ENCODE results near the gene SLC18B1. TPM values are rescaled to one million over a fixed set of nuclear protein-coding genes. Genes with fewer than 3 reads are reported as not detected.

Gene SLC18B1
- total RNA-seq, 1 donor: 11.2 TPM

DNA sequence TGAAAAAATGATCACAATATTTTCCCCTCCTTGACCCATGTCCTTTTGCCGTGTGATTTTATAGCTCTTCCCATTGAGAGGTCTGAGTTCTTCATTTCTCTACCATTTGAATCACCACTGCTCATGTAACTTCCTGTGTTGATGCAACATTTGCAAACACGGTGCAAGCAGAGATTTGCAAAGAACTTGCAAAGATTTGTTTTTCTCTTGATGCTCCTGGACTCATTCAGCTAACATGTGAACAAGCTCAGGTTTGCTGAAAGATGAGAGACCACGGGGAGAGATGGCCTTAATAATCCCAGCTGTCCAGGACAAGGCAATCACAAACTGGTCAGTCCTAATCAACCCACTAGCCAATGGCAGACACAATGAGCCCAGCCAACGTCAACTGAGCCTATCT lies 49.3 kb downstream of the SLC18B1 start:
- peak; percentile 63 for DNase-seq (ENCODE audit: low read depth)
- no peak overlapping the region for H3K4me3 ChIP-seq (ENCODE audit: low read depth, low read length)
- TF ChIP-seq, protein P1, sequence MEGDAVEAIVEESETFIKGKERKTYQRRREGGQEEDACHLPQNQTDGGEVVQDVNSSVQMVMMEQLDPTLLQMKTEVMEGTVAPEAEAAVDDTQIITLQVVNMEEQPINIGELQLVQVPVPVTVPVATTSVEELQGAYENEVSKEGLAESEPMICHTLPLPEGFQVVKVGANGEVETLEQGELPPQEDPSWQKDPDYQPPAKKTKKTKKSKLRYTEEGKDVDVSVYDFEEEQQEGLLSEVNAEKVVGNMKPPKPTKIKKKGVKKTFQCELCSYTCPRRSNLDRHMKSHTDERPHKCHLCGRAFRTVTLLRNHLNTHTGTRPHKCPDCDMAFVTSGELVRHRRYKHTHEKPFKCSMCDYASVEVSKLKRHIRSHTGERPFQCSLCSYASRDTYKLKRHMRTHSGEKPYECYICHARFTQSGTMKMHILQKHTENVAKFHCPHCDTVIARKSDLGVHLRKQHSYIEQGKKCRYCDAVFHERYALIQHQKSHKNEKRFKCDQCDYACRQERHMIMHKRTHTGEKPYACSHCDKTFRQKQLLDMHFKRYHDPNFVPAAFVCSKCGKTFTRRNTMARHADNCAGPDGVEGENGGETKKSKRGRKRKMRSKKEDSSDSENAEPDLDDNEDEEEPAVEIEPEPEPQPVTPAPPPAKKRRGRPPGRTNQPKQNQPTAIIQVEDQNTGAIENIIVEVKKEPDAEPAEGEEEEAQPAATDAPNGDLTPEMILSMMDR (IDR thresholded peaks at IDR 0.05; ENCODE audit: insufficient read depth, low read depth, low read length): no peak

DNA sequence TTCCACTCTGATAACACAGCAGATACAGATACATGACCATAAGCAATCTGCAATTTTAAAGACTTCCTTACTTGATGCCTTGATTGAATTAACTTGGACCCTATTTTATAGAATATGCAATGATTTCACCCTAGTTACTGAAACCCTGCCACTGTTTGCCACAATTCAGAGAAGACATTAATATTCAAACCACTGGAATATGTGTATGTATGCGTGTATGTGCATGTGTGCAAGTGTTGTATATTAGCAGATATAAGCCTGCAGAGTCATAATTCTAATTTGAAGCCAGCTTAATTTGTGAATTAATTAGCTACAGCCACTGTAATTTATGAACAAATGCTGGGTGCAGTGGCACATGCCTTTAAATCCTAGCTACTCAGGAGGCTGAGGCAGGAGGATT lies 50.0 kb downstream of the SLC18B1 start:
- TF ChIP-seq, protein P1 (IDR thresholded peaks at IDR 0.05; ENCODE audit: insufficient read depth, low read depth, low read length): no peak
- DNase-seq (ENCODE audit: low read depth): no peak
- H3K4me3 ChIP-seq (ENCODE audit: low read depth, low read length): no peak overlapping the region

DNA sequence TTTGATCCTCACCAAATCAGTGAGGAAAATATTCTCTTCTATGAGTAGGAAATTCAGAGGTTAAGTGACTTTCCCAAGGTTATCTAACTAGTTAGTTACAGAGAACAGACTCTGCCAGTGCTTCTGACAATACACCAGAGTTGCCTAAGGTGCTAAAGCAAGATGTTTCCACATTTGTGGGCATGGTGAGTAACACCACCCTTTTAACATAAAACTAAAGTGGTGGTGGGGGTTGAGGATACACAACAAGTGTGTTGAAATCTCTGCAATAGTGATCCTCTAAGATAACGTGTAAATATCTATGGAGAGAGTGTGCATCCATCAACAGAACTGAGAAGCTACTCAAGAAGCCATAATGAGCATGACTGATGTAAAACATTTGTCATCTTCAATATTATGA lies 52.4 kb downstream of the SLC18B1 start:
- H3K4me3 ChIP-seq (ENCODE audit: low read depth, low read length): no peak overlapping the region
- DNase-seq (ENCODE audit: low read depth): no peak
- TF ChIP-seq, protein P1 (IDR thresholded peaks at IDR 0.05; ENCODE audit: insufficient read depth, low read depth, low read length): no peak

DNA sequence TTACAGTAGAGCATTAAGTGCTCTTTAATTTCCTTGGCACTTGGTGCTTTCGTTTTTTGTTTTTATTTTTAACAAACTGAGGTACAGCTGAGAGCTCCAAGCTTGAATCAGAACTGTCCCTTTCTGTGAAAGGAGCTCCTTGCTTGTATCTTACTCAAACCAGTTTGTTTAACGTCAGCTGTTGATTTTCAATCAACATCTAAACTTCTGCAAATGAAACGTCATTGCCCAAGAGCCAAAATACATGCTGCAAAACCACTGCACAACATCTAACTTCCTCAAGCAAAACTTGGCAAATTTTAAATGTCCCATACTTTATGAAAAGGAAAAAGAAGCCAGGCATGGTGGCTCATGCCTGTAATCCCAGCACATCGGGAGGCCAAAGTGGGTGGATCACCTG lies 55.9 kb downstream of the SLC18B1 start:
- TF ChIP-seq, protein P1 (IDR thresholded peaks at IDR 0.05; ENCODE audit: insufficient read depth, low read depth, low read length): no peak

DNA sequence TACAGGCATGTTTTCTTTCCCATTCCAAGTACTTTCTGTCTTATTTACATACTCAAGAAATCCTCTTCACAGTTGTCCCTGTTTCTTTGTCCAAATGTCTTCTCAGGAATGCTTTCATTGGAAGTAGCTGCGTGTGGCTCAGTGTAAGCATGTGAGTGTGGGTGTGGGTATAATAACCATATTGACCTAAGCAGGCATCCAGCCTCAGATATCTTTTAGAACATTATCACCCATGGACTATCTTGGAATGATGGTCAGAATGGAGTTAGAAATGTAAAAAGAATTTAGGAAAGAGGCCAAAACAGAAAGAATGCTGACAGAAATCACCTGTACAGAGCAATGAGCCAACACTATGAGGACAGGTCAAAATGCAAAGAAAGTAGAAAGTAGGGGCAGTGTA lies 57.2 kb downstream of the SLC18B1 start:
- DNase-seq (ENCODE audit: low read depth): no peak
- TF ChIP-seq, protein P1 (IDR thresholded peaks at IDR 0.05; ENCODE audit: insufficient read depth, low read depth, low read length): no peak
- H3K4me3 ChIP-seq (ENCODE audit: low read depth, low read length): no peak overlapping the region

More for the DNA sequence above, 55.9 kb downstream of the SLC18B1 start:
- no peak overlapping the region for H3K4me3 ChIP-seq (ENCODE audit: low read depth, low read length)
- DNase-seq (ENCODE audit: low read depth): no peak

DNA sequence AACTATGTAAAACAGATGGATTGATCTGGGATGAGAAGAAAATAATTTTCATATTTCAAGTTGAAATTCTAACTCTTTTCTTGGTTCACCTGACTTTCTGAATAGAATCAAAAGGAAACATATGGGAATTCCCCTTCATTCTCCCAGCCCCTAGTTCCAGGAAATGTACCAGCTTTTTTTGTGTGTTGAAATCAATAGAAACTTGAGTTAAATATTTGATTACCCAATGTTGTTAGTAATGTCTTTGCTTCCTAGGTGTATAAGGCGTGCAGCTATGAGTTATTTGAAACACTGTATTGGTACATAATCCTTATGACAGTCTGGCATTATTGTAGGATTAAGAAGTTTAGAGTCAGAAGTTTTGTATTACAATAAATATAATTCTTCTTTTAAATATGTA lies 62.2 kb downstream of the SLC18B1 start:
- TF ChIP-seq, protein P1 (IDR thresholded peaks at IDR 0.05; ENCODE audit: insufficient read depth, low read depth, low read length): no peak
- H3K4me3 ChIP-seq (ENCODE audit: low read depth, low read length): no peak overlapping the region
- DNase-seq (ENCODE audit: low read depth): no peak

DNA sequence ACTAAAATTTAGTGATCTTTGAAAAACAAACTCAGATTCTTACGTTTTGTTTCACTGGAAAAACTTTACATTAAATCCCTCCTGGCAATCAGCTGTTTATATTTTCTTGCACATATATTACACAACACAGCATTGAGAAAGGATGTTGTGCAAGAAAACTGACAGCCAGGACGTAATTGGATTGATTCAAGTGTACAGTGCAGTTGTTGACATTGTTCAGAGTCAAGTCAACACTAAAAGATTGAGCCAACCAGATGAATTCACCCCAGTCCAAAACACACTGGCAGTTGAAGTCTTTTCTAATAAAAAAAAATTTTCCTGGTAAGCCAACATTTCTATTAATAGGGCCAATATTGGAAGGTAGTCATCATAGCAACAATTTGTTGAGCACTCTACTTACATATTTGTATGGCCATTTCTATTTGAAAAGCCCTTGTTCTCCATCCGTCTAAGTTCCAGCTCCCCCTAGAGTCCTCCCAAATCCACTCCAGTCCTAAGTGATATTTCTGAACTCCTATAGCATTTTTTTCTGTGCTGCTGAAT lies 63.7 kb downstream of the SLC18B1 start:
- peak; percentile 89 for DNase-seq (ENCODE audit: low read depth)
- TF ChIP-seq, protein P1 (IDR thresholded peaks at IDR 0.05; ENCODE audit: insufficient read depth, low read depth, low read length): peak; percentile 40
- no peak overlapping the region for H3K4me3 ChIP-seq (ENCODE audit: low read depth, low read length)

Data from fibroblast of villous mesenchyme (primary cell).